Heart right ventricle (tissue), 16 donors: Measurements from ENCODE around the gene SFT2D3. TPM values are rescaled to one million over a fixed set of nuclear protein-coding genes. Genes with fewer than 3 reads are reported as not detected.
A peak's percentile ranks its signal among the peaks of the same experiment; 100 is the strongest.

ENCODE experiments used
- ATAC-seq, 8 donors: fragments of 200-7000 bp; cut with Tn5 transposase; one replicate each; pipeline ENCODE4 v1.9.1; 2020; ENCODE audit warnings: mild to moderate bottlenecking in 8 of 8, moderate library complexity in 8 of 8, moderate number of reproducible peaks in 1 of 8
- DNase-seq, 2 donors: peaks; one replicate each; pipeline ENCODE4 v3.0.0-alpha.2; 2020
- H3K27ac ChIP-seq, 10 donors: fragments of 200-600 bp; sonication (generic) in 2 of 10; one replicate each; pipeline versions ENCODE4 v1.5.0 to v1.8.0; 2020 to 2022; ENCODE audit warnings: mild to moderate bottlenecking in 3 of 10
- H3K27me3 ChIP-seq, 7 donors: fragments of 200-600 bp; one replicate each; pipeline ENCODE4 v1.8.0; 2021 to 2022; ENCODE audit warnings: mild to moderate bottlenecking in 2 of 7
- H3K36me3 ChIP-seq, 9 donors: fragments of 200-600 bp; sonication (generic) in 1 of 9; one replicate each; pipeline versions ENCODE4 v1.5.0 to v1.8.0; 2020 to 2022; ENCODE audit warnings: mild to moderate bottlenecking in 2 of 9
- H3K4me1 ChIP-seq, 9 donors: fragments of 200-600 bp; sonication (generic) in 1 of 9; one replicate each; pipeline versions ENCODE4 v1.5.0 to v1.8.0; 2020 to 2022; ENCODE audit warnings: mild to moderate bottlenecking in 4 of 9
- H3K4me3 ChIP-seq, 10 donors: fragments of 200-600 bp; sonication (generic) in 2 of 10; one replicate each; pipeline versions ENCODE4 v1.5.0 to v1.8.0; 2020 to 2022; ENCODE audit warnings: mild to moderate bottlenecking in 7 of 10, moderate library complexity in 2 of 10
- H3K9me3 ChIP-seq, 11 donors: fragments of 200-600 bp in 10 of 11; sonication (generic) in 2 of 11; one replicate each; pipeline versions ENCODE4 v1.5.0 to v1.8.0; 2013 to 2022; ENCODE audit warnings: mild to moderate bottlenecking in 2 of 11, control low read depth in 1 of 11, moderate library complexity in 1 of 11
- CTCF ChIP-seq, 9 donors: fragments of 200-600 bp; sonication (generic) in 2 of 9; IDR thresholded peaks; one replicate each; pipeline versions ENCODE4 v1.5.0 to v1.8.0; 2021 to 2022; ENCODE audit warnings: antibody characterized with exemption in 9 of 9, mild to moderate bottlenecking in 5 of 9, moderate library complexity in 1 of 9
- WGBS, 2 donors: extraction: QIAGEN DNeasy Blood & Tissue Kit; methylation state at CpG; one replicate each; pipeline ENCODE4 v1.1.7; 2013; ENCODE audit warnings: inconsistent platforms in 1 of 2; 5-methylcytosine and 5-hydroxymethylcytosine counted together
- intact Hi-C, 10 donors: fragments of 100-400 bp; cut with DNase I; formaldehyde crosslinking; loops; one replicate each; pipeline versions ENCODE4 v1.11.1 to v1.14.2; 2022
- polyA plus RNA-seq, 2 donors: library from polyadenylated mRNA; stranded (reverse); fragments of 200-250 nt; gene quantifications; one replicate each; pipeline ENCODE4 v1.2.3, GENCODE V29; 2013
- total RNA-seq, 10 donors: library from RNA; stranded (reverse); fragmentation: NEBNext Ultra II Directional in 3 of 10; extraction: Animal tissue kit (Norgen Biotek cat#: 25700) in 3 of 10; gene quantifications; one replicate each; pipeline versions ENCODE4 v1.2.1 to v1.2.4, GENCODE V29; 2021 to 2023
- donor health status: Arrhythmogenic right ventricular cardiomyopathy.
- donor health status: ischemic (EF 13 %, LVEDD 7.1; RV severe dilation, severe dysfunction).
- donor health status: healthy with polysubstance abuse.
- donor health status: DM: no; HTN: yes; CAD: no.
- donor health status: DM: no; HTN: no; CAD: no.
- donor health status: ischemic (EF 25% LVEDD 6.9; RV normal size, moderate dysfunction).
- donor health status: ischemic (EF 25% LVEDD 5.7; RV mildly dilated, moderate dysfunction).
- donor health status: healthy.
- donor health status: DM: yes; HTN: yes; CAD: no.
- donor health status: Ischemic cardiomyopathy.
- donor health status: ischemic (EF 35%, LVEDD 5.7; RV mildly dilated, moderate dysfunction).
- donor health status: nonischemic (EF 11% LVEDD 7.7; RV severe dilation, severe dysfunction).
- donor health status: DM: yes; HTN: yes; CAD: no.
- donor health status: PGD.
- donor health status: ischemic (EF 29% LVEDD 5.4; RV normal size, mild dysfunction).
- donor health status: nonischemic (EF 23%, LVEDD 6.1; RV moderate dilation, normal function).

The SFT2D3 gene
- total and polyA plus RNA-seq, 12 donors: 2.2 to 5.6 (median 3.4) TPM

DNA sequence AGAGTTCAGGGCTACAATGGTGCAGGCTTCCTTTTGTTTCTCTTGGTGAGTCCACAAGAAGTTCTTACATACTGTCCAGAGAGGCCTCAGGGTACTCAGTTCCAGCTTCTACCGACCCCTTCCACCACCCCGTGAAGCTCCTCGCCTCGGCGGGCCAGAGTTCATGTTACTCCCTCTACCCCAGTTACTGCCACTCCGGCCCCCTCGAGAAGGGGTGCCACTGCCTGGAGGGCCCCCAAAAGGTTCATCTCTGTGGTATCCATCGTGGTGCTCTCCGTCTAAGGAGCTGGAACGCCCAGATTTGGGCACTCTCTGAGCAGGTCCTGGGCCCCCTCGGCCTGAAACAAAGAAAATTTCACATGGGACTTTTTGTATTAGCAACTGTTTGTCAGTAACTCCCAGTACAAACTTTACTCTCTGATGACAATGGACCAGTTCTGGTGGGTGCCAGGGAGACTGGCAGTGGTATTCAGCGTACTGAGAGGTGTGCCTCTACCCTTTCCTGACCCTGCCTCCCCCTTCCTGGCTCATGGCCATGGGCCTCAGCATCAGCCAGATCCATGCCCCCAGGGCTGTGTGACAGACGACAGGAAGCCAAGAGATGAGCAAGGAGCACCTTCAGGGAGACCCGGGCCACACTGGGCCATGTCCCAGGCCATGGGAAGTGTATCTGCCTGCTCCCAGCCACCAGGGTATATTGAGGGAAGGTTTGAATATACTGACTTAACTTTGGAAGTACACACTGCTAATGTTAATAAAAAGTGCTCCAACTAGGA, 5.1 kb downstream of the SFT2D3 start:
- TF ChIP-seq CTCF (IDR thresholded peaks at IDR 0.05): no peak
- intact Hi-C loops: loop anchor here in 4 of 10 donors (10.0 kb wide), 3 partner anchors 98 to 182 kb away; partner anchors contain the start of gene IWS1 (in 2 of the 4)
- WGBS, 2 donors: 87 to 90% methylated on average over 14 of the region's 14 CpGs
- Histone ChIP-seq H3K36me3 (peaks cover 0 to 78% (median 31%) of the 10 kb centered on the region in 9 donors), H3K9me3 (no peaks in the 10 kb centered on the region), H3K4me1 (peaks cover 0 to 48% (median 34%) of the 10 kb centered on the region in 9 donors), H3K4me3 (no peak overlapping the region), H3K27me3 (no peaks in the 10 kb centered on the region), H3K27ac (peak overlapping the region in 1 of 10 donors; percentile 1)
- peak in 1 of 8 donors; percentile 19 for ATAC-seq
- no peak for DNase-seq

- WGBS, 2 donors: 71 to 78% methylated on average over 9 of the region's 9 CpGs
- peaks cover 0 to 91% (median 31%) of the 10 kb centered on the region in 9 donors for H3K36me3 ChIP-seq
- no peaks in the 10 kb centered on the region for H3K27me3 ChIP-seq
- intact Hi-C loops: loop anchor here in 4 of 10 donors (10.0 kb wide), 3 partner anchors 97 to 183 kb away; partner anchors contain the start of gene IWS1 (in 2 of the 4)
- ATAC-seq: peak in 7 of 8 donors; percentile 18 to 79 (median 28)
- TF ChIP-seq CTCF (IDR thresholded peaks at IDR 0.05): no peak
- H3K27ac ChIP-seq: peak overlapping the region in 3 of 10 donors; percentile 1 to 22 (median 13)
- no peaks in the 10 kb centered on the region for H3K9me3 ChIP-seq
- DNase-seq: no peak
- H3K4me3 ChIP-seq: no peak overlapping the region
- peaks cover 0 to 37% (median 24%) of the 10 kb centered on the region in 9 donors for H3K4me1 ChIP-seq
Observed at GRCh38 chr2:127707890-127708648, 6.8 kb downstream of the SFT2D3 start.

- intact Hi-C loops: loop anchor here in 4 of 10 donors (10.0 kb wide), 3 partner anchors 95 to 185 kb away; partner anchors contain the start of gene IWS1 (in 2 of the 4)
- H3K27me3 ChIP-seq: no peaks in the 10 kb centered on the region
- ATAC-seq (no peak), DNase-seq (no peak)
- TF ChIP-seq CTCF (IDR thresholded peaks at IDR 0.05): no peak
- peaks cover 0 to 25% (median 11%) of the 10 kb centered on the region in 9 donors for H3K4me1 ChIP-seq
- no peaks in the 10 kb centered on the region for H3K9me3 ChIP-seq
- H3K4me3 ChIP-seq: no peak overlapping the region
- H3K36me3 ChIP-seq: peaks cover 0 to 94% (median 31%) of the 10 kb centered on the region in 9 donors
- 87 to 92% methylated on average over 13 of the region's 13 CpGs for WGBS, 2 donors
- no peak overlapping the region for H3K27ac ChIP-seq
Observed at GRCh38 chr2:127709336-127709735, 8.0 kb downstream of the SFT2D3 start.

GRCh38 chr2:127712999-127713398, 11.7 kb downstream of the SFT2D3 start:
- no peak overlapping the region for H3K4me3 ChIP-seq
- intact Hi-C loops: no loop called here
- TF ChIP-seq CTCF (IDR thresholded peaks at IDR 0.05): no peak
- ATAC-seq (no peak), DNase-seq (no peak)
- H3K27ac ChIP-seq: no peak overlapping the region
- H3K27me3 ChIP-seq: no peaks in the 10 kb centered on the region
- H3K36me3 ChIP-seq: peaks cover 0 to 97% (median 20%) of the 10 kb centered on the region in 9 donors
- WGBS, 2 donors: 88 to 94% methylated on average over 2 of the region's 2 CpGs
- H3K9me3 ChIP-seq: no peaks in the 10 kb centered on the region
- peaks cover 0 to 13% (median 0%) of the 10 kb centered on the region in 9 donors for H3K4me1 ChIP-seq
